Sciatic nerve (tissue), 2 donors: Measurements from ENCODE around the gene PWP1. TPM values are rescaled to one million over a fixed set of nuclear protein-coding genes. Genes with fewer than 3 reads are reported as not detected.
A peak's percentile ranks its signal among the peaks of the same experiment; 100 is the strongest.
"Not testable (repeated sequence)": the region's sequence is repeated elsewhere in the genome, so short reads cannot be mapped to it uniquely, and the experiment has no call there.

ENCODE experiments used
- ATAC-seq: fragments of 200-7000 bp; cut with Tn5 transposase; one replicate; pipeline ENCODE4 v1.9.1; 2020; ENCODE audit warnings: mild to moderate bottlenecking, moderate library complexity
- DNase-seq: peaks from one replicate; pipeline ENCODE4 v3.0.0-alpha.2; 2020; ENCODE audit warnings: low spot score
- intact Hi-C: fragments of 100-400 bp; cut with DNase I; formaldehyde crosslinking; loops from one replicate; pipeline ENCODE4 v1.14.2; 2022
- total RNA-seq: library from RNA; stranded (reverse); fragmentation: NEBNext Ultra II Directional; extraction: Animal tissue kit (Norgen Biotek cat#: 25700); gene quantifications from one replicate; pipeline ENCODE4 v1.2.1, GENCODE V29; 2021
- donor health status: DM: no; HTN: no; CAD: no.
- donor health status: DM: no; HTN: no; CAD: no.

PWP1 gene
- total RNA-seq, 1 donor from 2014 or later = 26.5 TPM

GRCh38 chr12:107727742-107728141, 42.1 kb downstream of the PWP1 start:
- intact Hi-C loops, DNase-seq, ATAC-seq: not testable (repeated sequence)

GRCh38 chr12:107730618-107731341, 45.2 kb downstream of the PWP1 start:
- ATAC-seq (no peak), DNase-seq (no peak)
- intact Hi-C loops = no loop called here

- intact Hi-C loops = no loop called here
- ATAC-seq (no peak), DNase-seq (no peak)
Measured at GRCh38 chr12:107731366-107731765, 45.8 kb downstream of the PWP1 start.

- ATAC-seq = no peak
- intact Hi-C loops = no loop called here
Measured at GRCh38 chr12:107732365-107732764, 46.8 kb downstream of the PWP1 start.

GRCh38 chr12:107734139-107734538, 48.5 kb downstream of the PWP1 start:
- DNase-seq (no peak), ATAC-seq (no peak)
- intact Hi-C loops = no loop called here

More at GRCh38 chr12:107732365-107732764, 46.8 kb downstream of the PWP1 start:
- DNase-seq = no peak

- ATAC-seq (no peak), DNase-seq (no peak)
- intact Hi-C loops = no loop called here
Measured at GRCh38 chr12:107735763-107736162, 50.2 kb downstream of the PWP1 start.

GRCh38 chr12:107736914-107737313, 51.3 kb downstream of the PWP1 start:
- no peak for DNase-seq
- intact Hi-C loops = no loop called here
- ATAC-seq = no peak

GRCh38 chr12:107748472-107748871, 62.9 kb downstream of the PWP1 start:
- ATAC-seq (no peak), DNase-seq (no peak)
- intact Hi-C loops = no loop called here

- no peak for DNase-seq
- intact Hi-C loops = no loop called here
Measured at GRCh38 chr12:107749083-107749482, 63.5 kb downstream of the PWP1 start.

GRCh38 chr12:107759410-107759809, 73.8 kb downstream of the PWP1 start:
- intact Hi-C loops = no loop called here
- ATAC-seq (no peak), DNase-seq (no peak)

More at GRCh38 chr12:107749083-107749482, 63.5 kb downstream of the PWP1 start:
- no peak for ATAC-seq

- ATAC-seq (no peak), DNase-seq (peak; percentile 61)
- intact Hi-C loops = no loop called here
Measured at GRCh38 chr12:107760207-107760808, 74.7 kb downstream of the PWP1 start.

- peak; percentile 94 for DNase-seq
- peak; percentile 99 for ATAC-seq
- intact Hi-C loops = no loop called here
Measured at GRCh38 chr12:107760809-107761501, 75.4 kb downstream of the PWP1 start, which contains the start of gene PRDM4. PRDM4 (minus strand) TSS chr12:107761137; CDS start chr12:107760515, 622 bp downstream.

GRCh38 chr12:107761502-107761904, 75.9 kb downstream of the PWP1 start:
- intact Hi-C loops = no loop called here
- DNase-seq = no peak
- peak; percentile 45 for ATAC-seq

Other genes with a start within 250 kb of the PWP1 start
- 34.7 TPM for gene PRDM4, start 75.3 kb downstream of the PWP1 start, total RNA-seq
- not detected for gene ASCL4, start 88.9 kb downstream of the PWP1 start, total RNA-seq